GM19372 (cell line): ENCODE measurements around the gene GAPVD1.
"Not testable (repeated sequence)": the region's sequence is repeated elsewhere in the genome, so short reads cannot be mapped to it uniquely, and the experiment has no call there.

ENCODE experiments used
- ATAC-seq: cut with Tn5 transposase; IDR thresholded peaks from one replicate; pipeline ENCODE4 v1.9.1; 2021; ENCODE audit warnings: mild to moderate bottlenecking, low read depth, moderate library complexity; ENCODE audit not compliant: unreplicated experiment

The GAPVD1 gene

DNA sequence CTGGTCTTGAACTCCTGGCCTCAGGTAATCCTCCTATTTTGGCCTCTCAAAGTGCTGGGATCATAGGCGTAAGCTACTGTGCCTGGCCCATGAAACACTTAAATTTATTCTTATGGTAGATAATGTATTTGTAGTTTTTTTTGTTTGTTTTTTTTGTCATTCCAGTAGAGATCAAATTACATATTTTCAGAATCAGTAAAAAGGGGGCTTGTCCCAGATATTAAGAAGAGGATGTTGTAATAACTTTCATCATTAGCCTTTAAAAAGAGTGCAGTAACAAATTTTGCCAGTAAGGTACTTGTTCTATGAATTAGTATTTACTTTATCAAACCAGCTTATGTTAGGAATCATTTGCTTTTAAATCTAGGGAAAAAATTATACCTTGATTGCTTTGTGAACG lies 42.6 kb downstream of the GAPVD1 start:
- ATAC-seq = no peak

DNA sequence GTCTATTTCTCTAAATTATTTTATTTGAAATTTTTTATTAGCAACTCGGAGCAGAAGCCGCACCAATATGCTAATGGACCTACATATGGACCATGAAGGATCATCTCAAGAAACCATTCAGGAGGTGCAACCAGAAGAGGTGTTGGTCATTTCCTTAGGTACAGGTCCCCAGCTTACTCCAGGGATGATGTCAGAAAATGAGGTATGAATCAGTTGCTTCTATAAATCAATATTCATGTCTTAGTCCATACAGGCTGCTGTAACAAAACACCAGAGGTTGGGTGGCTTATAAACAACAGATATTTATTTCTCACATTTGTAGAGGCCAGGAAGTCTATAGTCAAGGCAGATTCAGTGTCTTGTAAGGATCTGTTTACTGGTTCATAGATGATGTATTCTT lies 50.8 kb downstream of the GAPVD1 start:
- ATAC-seq = no peak

DNA sequence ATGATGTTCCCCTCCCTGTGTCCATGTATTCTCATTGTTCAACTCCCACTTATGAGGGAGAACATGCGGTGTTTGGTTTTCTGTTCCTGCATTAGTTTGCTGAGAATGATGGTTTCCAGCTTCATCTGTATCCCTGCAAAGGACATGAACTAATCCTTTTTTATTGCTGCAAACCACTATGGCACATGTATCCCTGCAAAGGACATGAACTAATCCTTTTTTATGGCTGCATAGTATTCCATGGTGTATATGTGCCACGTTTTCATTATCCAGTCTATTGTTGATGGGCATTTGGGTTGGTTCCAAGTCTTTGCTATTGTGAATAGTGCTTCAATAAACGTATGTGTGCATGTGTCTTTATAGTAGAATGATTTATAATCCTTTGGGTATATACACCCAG lies 54.7 kb downstream of the GAPVD1 start:
- not testable (repeated sequence) for ATAC-seq

DNA sequence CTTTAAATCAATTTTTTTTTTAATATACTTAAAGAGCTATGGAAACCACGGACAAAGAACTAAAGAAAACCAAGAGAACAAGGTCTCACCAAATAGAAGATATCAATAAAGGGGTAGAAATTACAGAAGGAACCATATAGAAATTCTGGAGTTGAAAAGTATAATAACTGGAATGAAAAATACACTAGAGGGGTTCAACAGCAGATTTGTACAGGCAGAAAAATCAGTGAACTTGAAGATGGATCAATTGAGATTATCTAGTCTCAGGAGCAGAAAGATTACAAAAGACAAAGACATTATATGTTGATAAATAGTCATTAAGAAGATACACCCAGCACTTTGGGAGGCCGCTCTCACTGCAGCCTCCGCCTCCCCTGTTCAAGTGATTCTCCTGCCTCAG lies 56.1 kb downstream of the GAPVD1 start:
- ATAC-seq = no peak

DNA sequence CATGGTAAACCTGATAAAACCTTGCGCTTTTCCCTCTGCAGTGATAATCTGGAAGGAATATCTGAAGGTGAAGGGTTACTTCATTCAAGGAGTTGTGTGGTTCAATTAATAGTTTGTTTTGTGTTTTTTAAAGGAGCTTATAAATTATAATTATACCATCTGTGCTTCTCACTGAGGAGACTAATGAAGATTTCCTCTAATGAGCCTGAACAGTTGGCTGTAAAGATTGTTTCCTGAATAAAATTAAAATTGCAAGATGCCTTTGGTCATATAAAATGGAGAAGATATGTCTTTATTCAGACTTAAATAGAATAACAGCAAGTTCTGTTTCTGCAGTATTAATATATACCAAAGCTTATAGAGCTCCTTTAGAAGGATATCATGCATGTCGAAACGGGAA lies 59.9 kb downstream of the GAPVD1 start:
- no peak for ATAC-seq

DNA sequence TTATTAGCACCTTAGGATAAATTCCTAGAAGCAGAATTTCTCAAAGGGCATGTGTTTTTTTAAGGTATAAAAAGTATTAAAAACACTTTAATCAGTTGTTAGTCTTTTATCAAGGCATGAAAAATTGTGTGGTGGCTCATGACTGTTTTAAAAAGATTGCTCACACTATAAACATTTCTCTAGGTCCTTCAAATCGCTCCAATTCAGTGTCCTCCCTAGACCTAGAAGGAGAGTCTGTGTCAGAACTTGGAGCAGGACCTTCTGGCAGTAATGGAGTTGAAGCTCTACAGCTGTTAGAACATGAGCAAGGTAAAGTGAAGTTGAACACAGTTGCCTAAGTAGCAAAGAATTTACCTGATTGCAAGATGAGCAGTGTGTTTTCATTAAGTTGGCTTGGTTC lies 62.0 kb downstream of the GAPVD1 start:
- ATAC-seq = no peak

DNA sequence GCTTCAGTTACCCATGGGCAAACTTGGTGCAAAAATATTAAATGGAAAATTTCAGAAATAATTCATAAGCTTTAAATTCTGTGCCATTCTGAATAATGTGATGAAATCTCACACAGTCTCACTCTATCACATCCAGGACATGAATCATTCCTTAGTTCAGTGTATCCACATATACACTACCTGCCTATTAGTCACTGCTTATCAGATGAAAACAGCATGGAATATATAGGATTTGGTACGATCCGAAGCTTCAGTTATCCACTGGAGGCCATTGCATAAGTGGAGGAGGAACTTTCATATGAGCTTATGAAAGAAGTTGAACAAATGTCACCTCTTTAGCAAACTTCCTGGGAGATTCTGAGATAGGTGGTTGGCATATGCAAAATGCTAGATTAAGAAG lies 64.2 kb downstream of the GAPVD1 start:
- no peak for ATAC-seq

DNA sequence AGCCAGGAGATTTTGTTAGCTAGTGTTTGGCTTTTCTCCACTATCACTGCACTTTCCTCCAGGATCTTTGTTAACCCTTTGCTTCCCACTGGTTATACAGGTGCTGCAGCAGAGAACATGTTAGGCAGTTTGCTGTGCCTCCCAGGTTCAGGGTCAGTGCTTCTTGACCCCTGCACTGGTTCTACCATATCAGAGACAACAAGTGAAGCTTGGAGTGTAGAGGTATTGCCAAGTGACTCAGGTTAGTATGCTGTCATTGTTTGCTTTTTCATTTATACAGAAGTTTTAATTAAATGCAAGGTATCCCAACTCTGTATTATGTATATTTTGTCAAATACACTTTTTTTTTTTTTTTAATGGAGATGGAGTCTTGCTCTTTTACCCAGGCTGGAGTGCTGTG lies 68.4 kb downstream of the GAPVD1 start:
- no peak for ATAC-seq

DNA sequence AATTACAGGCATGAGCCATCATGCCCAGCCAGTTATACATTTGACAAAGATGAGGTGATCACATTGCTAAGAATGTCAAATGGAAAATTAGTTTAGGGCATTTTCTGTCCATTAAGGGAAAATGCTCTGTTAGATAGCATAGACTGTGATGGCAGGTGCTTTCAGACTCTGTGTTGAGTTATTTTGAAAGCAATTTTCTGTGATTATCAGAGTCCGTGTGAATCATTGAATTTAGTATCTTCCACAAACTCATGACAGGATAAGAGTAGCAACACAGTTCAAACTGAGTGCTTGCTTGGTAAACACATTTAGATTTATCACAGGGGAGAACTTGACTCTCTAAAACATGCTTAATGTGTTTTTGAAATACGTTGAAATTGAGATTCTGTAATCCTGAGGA lies 69.0 kb downstream of the GAPVD1 start:
- no peak for ATAC-seq

DNA sequence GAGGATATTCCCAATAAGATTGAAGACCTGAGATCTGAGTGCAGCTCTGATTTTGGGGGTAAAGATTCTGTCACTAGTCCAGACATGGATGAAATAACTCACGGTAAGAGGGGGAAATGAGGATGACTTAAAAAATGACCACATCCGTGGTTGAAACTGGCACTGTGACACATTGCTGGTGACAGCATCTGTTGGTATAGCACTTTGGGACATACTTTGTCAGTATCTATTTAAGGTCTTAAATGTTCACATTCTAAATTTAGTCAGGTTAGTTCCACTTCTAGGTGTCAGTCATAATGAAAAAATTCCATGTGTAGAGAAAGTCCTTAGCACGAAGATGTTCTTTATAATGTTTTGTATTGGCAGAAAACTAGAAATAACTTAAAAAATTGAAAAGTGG lies 70.9 kb downstream of the GAPVD1 start:
- ATAC-seq = no peak

DNA sequence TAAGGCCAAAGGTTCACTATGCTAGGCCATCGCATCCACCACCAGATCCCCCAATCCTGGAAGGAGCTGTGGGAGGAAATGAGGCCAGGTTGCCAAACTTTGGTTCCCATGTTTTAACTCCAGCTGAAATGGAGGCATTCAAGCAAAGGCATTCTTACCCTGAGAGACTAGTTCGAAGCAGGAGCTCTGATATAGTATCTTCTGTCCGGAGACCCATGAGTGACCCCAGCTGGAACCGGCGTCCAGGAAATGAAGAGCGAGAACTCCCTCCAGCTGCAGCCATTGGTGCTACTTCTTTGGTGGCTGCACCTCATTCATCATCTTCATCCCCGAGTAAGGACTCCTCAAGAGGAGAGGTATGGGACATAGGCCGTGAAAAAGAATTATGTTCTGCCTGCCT lies 75.6 kb downstream of the GAPVD1 start:
- ATAC-seq = no peak

DNA sequence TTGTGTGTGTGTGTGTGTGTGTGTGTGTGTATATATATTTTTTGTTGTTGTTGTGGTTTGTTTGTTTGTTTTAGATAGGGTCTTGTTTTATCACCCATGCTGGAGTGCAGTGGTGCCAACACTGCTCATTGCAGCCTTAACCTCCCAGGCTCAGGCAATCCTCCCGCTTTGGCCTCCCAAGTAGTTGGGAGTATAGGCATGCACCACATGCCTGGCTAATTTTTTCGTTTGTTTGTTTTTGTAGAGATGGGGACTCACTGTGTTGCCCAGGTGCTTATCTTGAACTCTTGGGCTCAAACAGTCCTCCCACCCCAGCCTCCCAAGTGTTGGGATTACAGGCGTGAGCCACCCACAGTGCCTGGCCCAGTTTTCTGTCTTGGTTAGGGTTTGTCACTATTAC lies 77.3 kb downstream of the GAPVD1 start:
- ATAC-seq = no peak

DNA sequence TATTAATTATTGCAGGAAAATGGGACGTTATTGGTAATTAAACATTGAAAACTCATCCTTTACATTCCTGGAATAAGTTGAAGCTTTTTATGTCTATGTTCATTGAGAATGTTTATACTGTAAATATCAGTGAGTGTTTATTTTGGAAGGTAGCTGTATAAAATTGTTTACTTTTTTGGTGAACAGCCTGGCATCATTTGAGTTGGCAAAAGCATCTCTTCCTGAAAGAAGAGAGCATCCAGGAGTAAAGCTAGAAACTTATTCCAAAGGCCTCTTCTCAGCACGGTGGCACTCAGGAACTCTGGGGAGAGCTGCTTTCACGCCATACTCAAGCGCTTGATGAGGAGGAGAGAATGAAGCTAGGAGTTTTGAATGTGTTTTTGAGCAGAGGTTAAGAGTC lies 79.9 kb downstream of the GAPVD1 start:
- no peak for ATAC-seq

DNA sequence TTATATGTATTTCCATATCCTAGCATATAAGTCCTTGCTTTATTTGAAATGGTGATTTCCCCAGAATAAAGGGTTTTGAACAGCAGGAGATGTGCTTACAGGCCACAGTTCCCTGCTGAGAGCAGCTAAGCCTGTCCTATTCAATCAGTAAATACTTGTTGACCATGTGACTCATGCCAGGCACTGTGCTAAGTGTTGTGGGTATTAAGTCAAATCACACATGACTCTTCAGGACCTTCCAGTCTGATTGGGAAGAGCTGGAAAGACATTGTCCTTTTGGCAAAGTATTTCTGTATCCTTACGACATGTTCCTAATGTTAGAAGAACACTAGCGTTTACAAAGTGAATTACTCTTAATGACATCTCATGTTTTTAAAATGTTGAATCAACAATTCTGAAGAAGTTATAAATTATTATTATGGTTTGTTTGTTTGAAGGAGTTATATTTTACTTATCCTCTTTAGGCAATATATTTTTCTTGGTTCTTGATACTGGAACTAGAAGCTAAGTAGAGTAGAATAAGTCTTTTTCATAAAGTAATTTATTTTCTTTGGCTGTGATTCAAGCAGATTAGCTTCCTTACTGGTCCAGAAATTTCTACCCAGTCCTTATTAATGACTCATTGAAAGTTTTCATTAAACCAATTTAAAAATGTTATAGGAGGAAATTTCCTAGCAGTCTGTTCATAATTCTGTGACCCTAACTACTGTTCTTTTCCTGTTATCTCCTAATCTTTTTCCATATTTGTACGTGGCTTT lies 82.1 kb downstream of the GAPVD1 start:
- ATAC-seq = no peak

DNA sequence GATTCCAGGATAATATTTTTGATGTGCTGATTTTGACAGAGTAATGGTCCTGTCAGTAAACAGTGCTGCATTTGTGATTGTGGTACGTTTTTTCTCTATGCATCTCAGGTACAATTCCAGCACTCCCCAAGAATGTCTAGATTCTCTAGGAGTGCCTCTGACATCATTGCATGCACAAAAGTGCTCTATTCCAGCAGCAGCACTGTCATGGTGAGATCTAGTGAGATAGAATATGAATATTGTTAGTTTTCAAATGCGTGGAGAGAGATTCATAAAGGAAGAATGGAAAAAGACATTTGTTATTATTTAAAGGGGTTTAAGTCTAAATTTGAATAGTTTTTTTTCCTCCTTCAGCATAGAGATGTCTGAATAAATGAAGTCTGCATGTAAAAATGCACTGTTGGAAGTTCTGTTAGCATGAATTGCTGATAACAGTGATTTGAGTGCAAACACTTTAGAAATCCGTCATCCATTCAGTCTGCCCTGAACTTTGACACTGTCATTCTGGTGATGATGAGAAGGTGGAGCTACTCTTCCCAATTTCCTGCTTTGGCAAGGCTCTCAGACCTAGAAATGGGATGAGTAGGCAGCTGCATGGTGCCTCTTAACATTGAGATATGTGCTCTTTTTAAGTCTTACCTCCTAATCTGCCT lies 84.6 kb downstream of the GAPVD1 start:
- no peak for ATAC-seq

DNA sequence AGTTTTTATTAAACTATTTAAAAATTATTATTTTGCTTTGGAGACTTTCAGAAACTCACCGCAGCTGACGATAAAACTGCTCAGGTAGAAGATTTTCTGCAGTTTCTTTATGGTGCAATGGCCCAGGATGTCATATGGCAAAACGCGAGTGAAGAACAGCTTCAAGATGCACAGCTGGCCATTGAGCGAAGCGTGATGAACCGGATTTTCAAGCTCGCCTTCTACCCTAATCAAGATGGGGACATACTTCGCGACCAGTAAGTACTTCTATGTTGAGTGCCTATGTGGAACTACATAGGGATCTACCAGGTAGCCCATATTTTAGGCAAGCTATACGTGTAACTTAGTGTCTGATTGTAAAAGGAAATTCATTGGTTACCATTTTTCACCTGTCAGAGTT lies 94.0 kb downstream of the GAPVD1 start:
- ATAC-seq = no peak

DNA sequence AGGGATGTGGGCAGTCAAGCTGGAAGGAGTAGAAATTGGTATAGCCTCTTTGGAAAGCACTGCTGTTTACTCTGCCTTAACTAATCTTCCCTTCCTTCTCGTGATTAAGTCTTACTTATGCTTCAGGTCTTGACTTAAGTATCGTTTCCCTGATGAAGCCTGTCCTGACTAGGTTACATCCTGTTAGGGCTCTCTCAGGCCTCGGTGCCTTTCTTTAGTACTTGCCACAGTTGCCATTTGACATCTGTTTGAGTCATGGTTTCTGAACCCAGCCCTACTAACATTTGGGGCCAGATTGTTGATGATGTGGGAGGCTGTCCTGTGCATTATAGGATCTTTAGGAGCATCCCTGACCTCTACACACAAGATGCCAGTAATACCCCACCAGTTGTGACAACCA lies 94.4 kb downstream of the GAPVD1 start:
- ATAC-seq = no peak

DNA sequence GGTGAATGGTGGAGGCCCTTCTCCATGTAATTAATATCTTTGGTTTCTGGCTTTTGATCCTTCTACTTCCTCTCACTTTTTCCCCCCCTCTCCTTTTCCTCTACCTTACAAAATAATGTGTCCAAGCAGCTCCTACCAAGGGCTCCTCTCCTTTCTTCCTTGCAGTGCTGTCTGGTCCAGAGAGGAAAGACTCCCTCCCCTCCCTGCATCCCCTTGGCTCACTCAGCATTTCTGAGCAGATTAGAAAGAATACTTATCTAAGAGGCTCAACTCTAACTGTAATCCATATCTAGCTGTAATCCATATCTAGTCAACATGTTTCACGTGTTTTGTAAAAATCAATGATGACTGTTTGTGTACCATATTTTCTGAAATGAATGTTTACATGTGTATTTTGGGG lies 97.4 kb downstream of the GAPVD1 start:
- ATAC-seq = no peak

DNA sequence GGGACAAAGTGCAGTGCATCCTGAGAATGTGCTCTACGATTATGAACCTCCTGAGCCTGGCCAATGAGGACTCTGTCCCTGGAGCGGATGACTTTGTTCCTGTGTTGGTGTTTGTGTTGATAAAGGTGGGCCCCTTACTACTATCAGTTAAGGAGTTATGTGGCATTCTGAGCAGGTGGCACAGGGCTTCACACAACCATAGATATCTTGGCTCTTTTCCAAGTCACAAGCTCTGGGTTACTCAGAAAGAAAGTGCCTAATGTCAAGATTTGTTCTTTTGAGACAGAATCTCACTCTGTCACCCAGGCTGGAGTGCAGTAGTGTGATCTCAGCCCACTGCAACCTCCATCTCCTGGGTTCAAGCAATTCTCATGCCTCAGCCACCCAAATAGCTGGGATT lies 99.0 kb downstream of the GAPVD1 start:
- ATAC-seq = no peak

DNA sequence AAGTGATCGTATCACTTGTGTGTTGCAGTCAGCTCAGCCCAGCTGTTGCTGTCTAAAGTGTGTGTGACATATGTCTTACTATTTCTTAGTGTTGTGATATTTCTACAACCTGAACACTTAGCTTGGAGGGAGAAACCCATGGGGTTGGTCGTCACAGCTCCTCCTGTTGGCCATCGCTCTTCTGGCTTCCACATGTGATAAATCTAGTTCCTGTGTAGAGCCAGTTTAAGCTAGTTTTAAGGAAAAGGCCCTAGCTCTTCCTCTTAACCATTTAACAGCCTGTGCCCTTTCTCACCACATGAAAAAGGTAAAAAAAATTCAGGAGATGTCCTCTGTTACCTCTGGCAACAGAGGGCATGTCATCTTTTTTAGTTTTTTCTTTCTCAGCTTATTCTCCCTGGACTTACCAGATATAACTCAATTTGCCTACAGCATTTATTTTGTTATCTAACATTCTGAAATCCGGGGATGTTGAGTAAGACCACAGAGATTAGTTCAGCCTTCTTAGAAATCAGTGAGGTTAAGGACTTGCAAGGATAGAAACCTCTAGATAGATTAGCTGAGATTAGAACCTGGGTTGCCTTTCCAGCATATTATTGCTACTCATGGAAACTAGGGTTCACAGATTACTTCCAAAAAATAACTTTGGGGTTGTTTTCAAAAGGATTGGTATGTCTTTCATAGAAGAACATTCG lies 100.4 kb downstream of the GAPVD1 start:
- ATAC-seq = no peak

DNA sequence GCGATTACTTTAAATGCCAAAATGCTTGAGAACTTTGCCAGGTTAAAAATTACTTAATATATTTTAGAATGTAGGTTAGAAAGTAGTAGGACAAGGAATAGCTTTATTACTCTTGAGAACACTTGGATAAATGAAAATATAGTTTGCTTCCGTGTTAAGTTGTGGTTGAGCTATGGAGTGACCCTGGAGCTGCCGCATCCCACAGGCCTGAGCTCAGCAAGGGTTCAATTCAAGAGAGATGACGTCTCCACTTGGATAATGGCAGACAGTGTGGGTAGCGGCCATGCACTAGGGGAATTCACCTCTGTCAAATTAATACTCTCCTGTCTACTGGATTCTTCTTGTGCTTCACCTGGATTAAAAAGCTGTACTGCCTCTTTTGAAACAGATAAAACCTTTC lies 105.0 kb downstream of the GAPVD1 start:
- ATAC-seq = no peak

DNA sequence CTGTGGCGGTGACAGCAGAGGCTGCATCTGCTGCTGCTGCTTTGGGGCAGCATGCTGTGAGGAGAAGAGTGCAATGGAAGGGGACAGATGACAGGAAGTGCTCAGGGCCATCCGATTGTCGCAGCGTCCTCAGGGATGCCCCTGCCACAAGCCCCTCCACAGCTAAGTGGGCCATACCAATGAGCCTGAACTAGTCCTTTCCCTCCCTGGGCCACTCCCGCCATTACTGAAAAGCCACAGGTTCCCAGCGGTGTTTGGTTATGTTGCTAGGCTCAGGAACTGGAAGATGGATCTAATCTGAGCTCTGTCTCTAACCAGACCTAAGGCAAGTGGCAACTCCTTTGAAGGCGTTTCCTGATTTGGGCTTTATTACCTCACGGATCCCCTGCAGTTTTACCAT lies 109.2 kb downstream of the GAPVD1 start:
- no peak for ATAC-seq
